BE2C (cell line): ENCODE results near the gene RTL3.

Source experiments
- DNase-seq: peaks from one replicate; pipeline ENCODE4 v3.0.0-alpha.2; 2020
- H3K27me3 ChIP-seq: fragments of 250-450 bp; sonication (Bioruptor Pico); 2 replicates; pipeline ENCODE4 v1.5.1; 2020; ENCODE audit warnings: mild to moderate bottlenecking
- H3K36me3 ChIP-seq: fragments of 250-450 bp; sonication (Bioruptor Pico); 2 replicates; pipeline ENCODE4 v1.5.1; 2020; ENCODE audit warnings: mild to moderate bottlenecking
- H3K4me1 ChIP-seq: fragments of 250-450 bp; sonication (Bioruptor Pico); 2 replicates; pipeline ENCODE4 v1.5.1; 2020
- H3K4me3 ChIP-seq: 2 replicates; pipeline ENCODE4 v1.5.1; 2011; ENCODE audit warnings: low read depth, low read length
- H3K9me3 ChIP-seq: fragments of 250-450 bp; sonication (Bioruptor Pico); 2 replicates; pipeline ENCODE4 v1.5.1; 2020
- TF ChIP-seq, protein P1 (sequence below): IDR thresholded peaks from 2 replicates; pipeline ENCODE4 v1.5.1; 2012; ENCODE audit warnings: mild to moderate bottlenecking, low read depth, low read length

RTL3 gene

DNA sequence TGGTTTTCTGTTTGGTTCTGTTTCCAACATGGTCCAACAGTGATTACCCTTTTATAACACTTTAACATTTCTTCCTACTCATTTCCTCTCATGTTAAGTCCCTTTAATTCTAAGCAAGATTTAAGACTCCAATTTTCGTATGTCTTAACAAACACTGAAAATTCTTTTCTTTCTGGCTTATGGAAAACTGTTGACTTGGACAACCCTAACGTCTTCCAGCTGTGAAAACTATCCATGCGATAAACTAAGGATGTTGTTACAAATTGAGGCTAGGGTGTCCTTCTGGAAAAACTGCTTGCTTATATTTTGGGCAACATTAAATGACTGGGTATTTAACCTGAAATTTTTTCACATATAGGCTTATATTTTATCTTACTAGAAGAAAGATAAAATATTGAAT, 33.9 kb upstream of the RTL3 start:
- DNase-seq = no peak
- Histone ChIP-seq H3K9me3 (no peaks in the 10 kb centered on the region), H3K4me3 (no peak overlapping the region), H3K36me3 (no peaks in the 10 kb centered on the region), H3K4me1 (no peaks in the 10 kb centered on the region), H3K27me3 (no peaks in the 10 kb centered on the region)
- TF ChIP-seq, protein P1, sequence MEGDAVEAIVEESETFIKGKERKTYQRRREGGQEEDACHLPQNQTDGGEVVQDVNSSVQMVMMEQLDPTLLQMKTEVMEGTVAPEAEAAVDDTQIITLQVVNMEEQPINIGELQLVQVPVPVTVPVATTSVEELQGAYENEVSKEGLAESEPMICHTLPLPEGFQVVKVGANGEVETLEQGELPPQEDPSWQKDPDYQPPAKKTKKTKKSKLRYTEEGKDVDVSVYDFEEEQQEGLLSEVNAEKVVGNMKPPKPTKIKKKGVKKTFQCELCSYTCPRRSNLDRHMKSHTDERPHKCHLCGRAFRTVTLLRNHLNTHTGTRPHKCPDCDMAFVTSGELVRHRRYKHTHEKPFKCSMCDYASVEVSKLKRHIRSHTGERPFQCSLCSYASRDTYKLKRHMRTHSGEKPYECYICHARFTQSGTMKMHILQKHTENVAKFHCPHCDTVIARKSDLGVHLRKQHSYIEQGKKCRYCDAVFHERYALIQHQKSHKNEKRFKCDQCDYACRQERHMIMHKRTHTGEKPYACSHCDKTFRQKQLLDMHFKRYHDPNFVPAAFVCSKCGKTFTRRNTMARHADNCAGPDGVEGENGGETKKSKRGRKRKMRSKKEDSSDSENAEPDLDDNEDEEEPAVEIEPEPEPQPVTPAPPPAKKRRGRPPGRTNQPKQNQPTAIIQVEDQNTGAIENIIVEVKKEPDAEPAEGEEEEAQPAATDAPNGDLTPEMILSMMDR = no peak

DNA sequence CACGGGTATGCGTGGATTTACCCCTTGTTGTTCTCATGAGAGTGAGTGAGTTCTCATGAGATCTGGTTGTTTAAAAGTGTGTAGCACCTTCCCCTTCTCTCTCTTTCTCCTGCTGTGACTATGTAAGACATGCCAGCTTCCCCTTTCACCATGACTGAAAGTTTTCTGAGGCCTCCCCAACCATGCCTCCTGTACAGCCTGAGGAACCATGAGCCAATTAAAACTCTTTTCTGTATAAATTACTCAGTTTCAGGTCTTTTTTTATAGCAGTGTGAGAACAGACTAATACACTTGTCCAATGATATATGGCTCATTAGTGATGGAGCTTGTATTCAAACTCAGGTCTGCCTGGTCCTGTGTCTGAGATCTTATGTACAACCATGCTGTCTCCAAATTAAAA, 28.5 kb upstream of the RTL3 start:
- no peaks in the 10 kb centered on the region for H3K36me3 ChIP-seq
- TF ChIP-seq, protein P1 = no peak
- H3K4me1 ChIP-seq = no peaks in the 10 kb centered on the region
- DNase-seq = no peak
- no peaks in the 10 kb centered on the region for H3K9me3 ChIP-seq
- H3K27me3 ChIP-seq = no peaks in the 10 kb centered on the region
- no peak overlapping the region for H3K4me3 ChIP-seq

DNA sequence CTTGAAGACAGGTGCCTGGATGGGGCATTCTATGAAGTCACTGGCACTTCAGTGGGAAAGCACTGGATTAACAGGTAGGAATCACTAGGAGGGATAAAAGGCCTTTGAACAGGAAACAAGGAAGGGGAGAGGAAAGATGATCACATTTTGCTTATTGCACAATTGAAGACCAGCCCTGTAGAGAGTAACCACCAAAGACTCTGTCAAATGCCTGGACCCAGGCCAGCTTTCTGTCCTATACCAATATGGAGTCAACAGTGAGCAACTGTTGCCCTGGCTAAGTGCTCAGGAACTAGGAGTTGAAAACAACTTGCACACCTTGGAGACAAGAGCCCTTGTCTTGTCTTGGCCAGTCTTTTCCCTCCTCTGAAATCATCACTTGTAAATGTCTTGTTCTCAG, 14.1 kb upstream of the RTL3 start:
- no peaks in the 10 kb centered on the region for H3K36me3 ChIP-seq
- no peaks in the 10 kb centered on the region for H3K27me3 ChIP-seq
- TF ChIP-seq, protein P1 = no peak
- H3K4me3 ChIP-seq = no peak overlapping the region
- H3K9me3 ChIP-seq = no peaks in the 10 kb centered on the region
- DNase-seq = no peak
- H3K4me1 ChIP-seq = no peaks in the 10 kb centered on the region

DNA sequence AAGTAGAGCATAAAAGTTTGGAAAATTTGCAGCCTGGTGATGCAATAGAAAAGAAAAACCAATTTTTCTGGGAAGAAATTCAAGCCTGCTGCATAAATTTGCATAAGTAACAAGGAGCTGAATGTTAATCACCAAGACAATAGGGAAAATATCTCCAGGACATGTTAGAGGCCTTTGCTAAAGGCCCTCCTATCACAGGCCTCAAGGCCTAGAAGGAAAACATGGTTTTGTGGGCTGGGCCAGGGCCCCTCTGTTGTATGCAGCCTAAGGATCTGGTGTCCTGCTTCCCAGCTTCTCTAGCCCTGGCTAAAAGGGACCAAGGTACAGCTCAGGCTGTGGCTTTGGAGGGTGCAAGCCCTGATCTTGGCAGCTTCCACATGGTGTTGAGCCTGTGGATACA, 6.2 kb upstream of the RTL3 start:
- H3K27me3 ChIP-seq = no peaks in the 10 kb centered on the region
- TF ChIP-seq, protein P1 = no peak
- H3K4me1 ChIP-seq = no peaks in the 10 kb centered on the region
- H3K4me3 ChIP-seq = no peak overlapping the region
- no peaks in the 10 kb centered on the region for H3K9me3 ChIP-seq
- no peak for DNase-seq
- no peaks in the 10 kb centered on the region for H3K36me3 ChIP-seq

DNA sequence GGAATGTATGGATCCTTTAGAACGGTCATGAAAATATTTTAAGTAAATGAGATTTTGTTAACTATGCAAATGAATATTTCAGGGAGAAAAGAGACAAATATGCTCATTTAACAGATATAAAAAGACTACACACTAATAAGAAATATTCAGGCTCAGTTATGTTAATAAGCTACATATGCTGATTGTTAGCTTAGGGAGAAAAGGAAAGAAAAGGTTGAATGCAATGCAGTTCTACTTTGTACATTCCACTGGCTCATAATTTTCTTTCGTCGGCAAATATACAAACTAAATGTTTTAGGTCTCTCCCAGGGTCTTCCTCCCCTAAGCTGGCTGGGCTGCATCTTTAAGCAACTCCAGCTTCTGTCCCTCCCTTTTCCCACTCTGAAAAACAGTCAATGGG, 2.7 kb upstream of the RTL3 start:
- TF ChIP-seq, protein P1 = no peak
- Histone ChIP-seq H3K4me1 (no peaks in the 10 kb centered on the region), H3K9me3 (no peaks in the 10 kb centered on the region)

DNA sequence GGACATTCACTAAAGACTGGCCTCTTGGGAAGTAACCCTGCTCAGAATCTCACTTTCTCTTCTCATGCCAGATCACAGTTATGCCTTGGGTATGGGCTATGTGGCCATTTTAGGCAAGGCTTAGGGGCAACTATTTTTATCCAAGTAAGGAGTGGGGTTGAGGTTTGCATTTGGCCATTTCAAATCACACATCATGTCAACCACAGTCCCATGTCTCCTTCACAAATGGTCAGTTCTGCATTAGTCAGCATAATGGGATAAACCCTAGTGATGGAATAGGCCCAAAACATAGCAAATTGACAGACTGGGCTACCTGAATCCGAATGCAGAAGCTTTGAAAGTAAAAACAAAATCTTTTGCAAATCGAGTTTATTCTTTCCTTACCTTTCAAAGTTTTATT, 827 bp upstream of the RTL3 start:
- no peak overlapping the region for H3K4me3 ChIP-seq
- H3K9me3 ChIP-seq = no peaks in the 10 kb centered on the region
- DNase-seq = no peak
- H3K36me3 ChIP-seq = no peaks in the 10 kb centered on the region
- no peaks in the 10 kb centered on the region for H3K4me1 ChIP-seq
- no peaks in the 10 kb centered on the region for H3K27me3 ChIP-seq
- TF ChIP-seq, protein P1 = no peak

More for the DNA sequence above, 2.7 kb upstream of the RTL3 start:
- H3K4me3 ChIP-seq = no peak overlapping the region
- no peaks in the 10 kb centered on the region for H3K27me3 ChIP-seq
- DNase-seq = no peak
- no peaks in the 10 kb centered on the region for H3K36me3 ChIP-seq
